Keratinocyte (primary cell): Measurements from ENCODE around the gene CAPN5. TPM values are rescaled to one million over a fixed set of nuclear protein-coding genes. Genes with fewer than 3 reads are reported as not detected.

Experiments
- DNase-seq: peaks from one replicate; pipeline ENCODE4 v3.0.0-alpha.2; 2011; ENCODE audit warnings: low read depth, missing footprints, low spot score
- FAIRE-seq: peaks from 2 replicates; lab custom pipeline; 2011; peaks lifted over from hg19 to GRCh38; lab: Jason Lieb, UNC
- H2AFZ ChIP-seq: 2 replicates; pipeline ENCODE4 v1.6.0; 2012; ENCODE audit warnings: low read length, control low read depth, inconsistent platforms; ENCODE audit not compliant: control insufficient read depth
- H3K27ac ChIP-seq: 2 replicates; pipeline ENCODE4 v1.5.1; 2011; ENCODE audit warnings: low read length; ENCODE audit not compliant: control insufficient read depth, insufficient read depth
- H3K27me3 ChIP-seq: 3 replicates; pipeline ENCODE4 v1.6.0; 2011; ENCODE audit warnings: low read length; ENCODE audit not compliant: control insufficient read depth, insufficient read depth; ENCODE audit errors: extremely low read depth
- H3K36me3 ChIP-seq, 2 experiments: 2 replicates in 1 of 2; 3 replicates in 1 of 2; pipeline ENCODE4 v1.5.1; 2011; ENCODE audit warnings: low read length in 2 of 2, mild to moderate bottlenecking in 1 of 2; ENCODE audit not compliant: control insufficient read depth in 2 of 2, insufficient read depth in 2 of 2; ENCODE audit errors: extremely low read depth in 1 of 2
- H3K4me1 ChIP-seq: 3 replicates; pipeline ENCODE4 v1.5.1; 2011; ENCODE audit warnings: low read length; ENCODE audit not compliant: control insufficient read depth, insufficient read depth; ENCODE audit errors: extremely low read depth
- H3K4me2 ChIP-seq: 3 replicates; pipeline ENCODE4 v1.6.0; 2011; ENCODE audit warnings: low read depth, low read length; ENCODE audit not compliant: control insufficient read depth, insufficient read depth; ENCODE audit errors: extremely low read depth
- H3K4me3 ChIP-seq, 3 experiments: fragments of 200-600 bp in 1 of 3; sonication (generic) in 1 of 3; 2 replicates in 2 of 3; 3 replicates in 1 of 3; pipeline ENCODE4 v1.5.1; 2011 to 2016; ENCODE audit warnings: low read length in 3 of 3, mild to moderate bottlenecking in 3 of 3, control low read depth in 2 of 3, inconsistent platforms in 1 of 3, low read depth in 1 of 3, mixed read lengths in 1 of 3, mixed run types in 1 of 3, moderate library complexity in 1 of 3; ENCODE audit not compliant: control insufficient read depth in 2 of 3, insufficient read depth in 2 of 3; ENCODE audit errors: extremely low read depth in 1 of 3
- H3K79me2 ChIP-seq: 2 replicates; pipeline ENCODE4 v1.6.0; 2012; ENCODE audit warnings: low read length; ENCODE audit not compliant: control insufficient read depth, insufficient read depth
- H3K9ac ChIP-seq: 3 replicates; pipeline ENCODE4 v1.6.0; 2011; ENCODE audit warnings: low read length; ENCODE audit not compliant: control insufficient read depth, insufficient read depth; ENCODE audit errors: extremely low read depth
- H3K9me1 ChIP-seq: 3 replicates; pipeline ENCODE4 v1.6.0; 2011; ENCODE audit warnings: low read length; ENCODE audit not compliant: control insufficient read depth, insufficient read depth; ENCODE audit errors: extremely low read depth
- H3K9me3 ChIP-seq: 2 replicates; pipeline ENCODE4 v1.5.1; 2012; ENCODE audit warnings: low read depth, low read length; ENCODE audit not compliant: control insufficient read depth
- H4K20me1 ChIP-seq: 3 replicates; pipeline ENCODE4 v1.6.0; 2011; ENCODE audit warnings: low read length; ENCODE audit not compliant: control insufficient read depth, insufficient read depth; ENCODE audit errors: extremely low read depth
- EZH2 ChIP-seq: IDR thresholded peaks from one replicate; pipeline ENCODE4 v1.6.1; 2012; ENCODE audit warnings: inconsistent platforms, mild to moderate bottlenecking, low read length, moderate library complexity
- dilution Hi-C: fragments of 300-500 bp; cut with MboI; formaldehyde crosslinking; loops from one replicate; pipeline ENCODE4 v1.7.0; 2020; ENCODE audit warnings: low sequenced_read_pairs; ENCODE audit not compliant: extremely low pct_ligation_motif_present
- polyA plus RNA-seq, 5 experiments: library from polyadenylated mRNA; depleted of rRNA in 3 of 5; stranded (reverse) in 3 of 5; stranded (forward) in 1 of 5; unstranded in 1 of 5; fragments of >200 nt; gene quantifications; 1 replicate in 1 of 5; 2 replicates in 3 of 5; 3 replicates in 1 of 5; pipeline versions ENCODE4 v1.2.1 to v1.2.3, GENCODE V29; 2011 to 2012; ENCODE audit warnings: missing spikeins in 2 of 5, low read depth in 1 of 5, low replicate concordance in 1 of 5
- TF ChIP-seq, protein P1 (sequence below), 3 experiments: IDR thresholded peaks in 1 of 3; conservative IDR thresholded peaks in 1 of 3; optimal IDR thresholded peaks in 1 of 3; 2 replicates in 2 of 3; 3 replicates in 1 of 3; pipeline versions ENCODE3 to v1.5.1; 2011; ENCODE audit warnings: low read length in 3 of 3, mild to moderate bottlenecking in 3 of 3, moderate library complexity in 2 of 3, control low read depth in 1 of 3, inconsistent platforms in 1 of 3; ENCODE audit not compliant: insufficient read depth in 2 of 3; ENCODE audit errors: extremely low read depth in 1 of 3

Gene CAPN5
- polyA plus RNA-seq, 1 donor (not counting 4 experiments of a cell fraction or from before 2014, with no cell fraction given): 1.2 TPM

DNA sequence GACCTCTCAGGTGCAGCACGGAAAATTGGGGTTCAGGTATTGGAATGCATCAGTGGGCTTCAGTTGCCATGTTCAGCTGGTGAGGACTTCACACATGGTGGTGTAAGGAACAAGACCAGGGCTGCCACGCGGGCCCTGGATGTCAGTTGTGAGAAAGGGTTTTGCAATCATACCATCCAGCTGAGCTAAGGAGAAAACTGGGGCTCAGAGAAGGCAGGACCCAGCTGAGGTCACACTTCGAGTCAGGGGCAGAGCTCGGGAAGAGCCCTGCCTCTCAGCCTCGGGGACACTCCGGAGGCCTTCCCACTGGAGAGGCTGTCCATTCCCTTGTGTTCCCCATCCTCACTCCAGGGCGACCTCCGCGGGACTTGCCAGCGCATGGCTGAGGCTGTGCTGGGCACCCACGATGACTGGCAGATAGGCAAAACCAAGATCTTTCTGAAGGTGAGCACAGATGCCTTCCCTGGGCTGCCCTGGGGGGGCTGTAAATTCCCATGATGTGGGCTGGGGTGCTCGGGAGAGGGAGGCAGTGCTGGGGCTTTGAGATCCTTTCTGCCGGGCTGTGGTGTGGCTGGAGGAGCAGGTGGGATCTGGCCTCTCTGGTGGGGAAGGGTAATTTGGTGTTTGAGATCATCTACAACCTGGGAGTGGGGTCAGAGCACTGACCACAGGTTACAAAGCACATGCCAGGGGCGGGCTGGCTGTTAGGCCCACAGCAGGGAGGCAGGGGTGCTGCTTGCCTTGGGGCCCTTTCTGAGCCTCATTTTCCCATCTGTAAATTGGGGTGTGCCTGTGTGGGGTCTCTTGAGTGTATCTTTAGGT, 108.5 kb downstream of the CAPN5 start:
- FAIRE-seq: no peak

More for the DNA sequence above, 108.5 kb downstream of the CAPN5 start:
- Histone ChIP-seq H3K27me3 (no peaks in the 10 kb centered on the region), H3K79me2 (no peaks in the 10 kb centered on the region), H3K27ac (no peak overlapping the region), H4K20me1 (no peaks in the 10 kb centered on the region), H3K4me1 (no peaks in the 10 kb centered on the region), H3K9me3 (no peaks in the 10 kb centered on the region), H3K9me1 (no peaks in the 10 kb centered on the region), H2AFZ (no peak overlapping the region), H3K36me3 (no peaks in the 10 kb centered on the region), H3K4me3 (no peak overlapping the region), H3K4me2 (no peak overlapping the region), H3K9ac (no peak overlapping the region)
- dilution Hi-C loops: no loop called here
- TF ChIP-seq, protein P1, sequence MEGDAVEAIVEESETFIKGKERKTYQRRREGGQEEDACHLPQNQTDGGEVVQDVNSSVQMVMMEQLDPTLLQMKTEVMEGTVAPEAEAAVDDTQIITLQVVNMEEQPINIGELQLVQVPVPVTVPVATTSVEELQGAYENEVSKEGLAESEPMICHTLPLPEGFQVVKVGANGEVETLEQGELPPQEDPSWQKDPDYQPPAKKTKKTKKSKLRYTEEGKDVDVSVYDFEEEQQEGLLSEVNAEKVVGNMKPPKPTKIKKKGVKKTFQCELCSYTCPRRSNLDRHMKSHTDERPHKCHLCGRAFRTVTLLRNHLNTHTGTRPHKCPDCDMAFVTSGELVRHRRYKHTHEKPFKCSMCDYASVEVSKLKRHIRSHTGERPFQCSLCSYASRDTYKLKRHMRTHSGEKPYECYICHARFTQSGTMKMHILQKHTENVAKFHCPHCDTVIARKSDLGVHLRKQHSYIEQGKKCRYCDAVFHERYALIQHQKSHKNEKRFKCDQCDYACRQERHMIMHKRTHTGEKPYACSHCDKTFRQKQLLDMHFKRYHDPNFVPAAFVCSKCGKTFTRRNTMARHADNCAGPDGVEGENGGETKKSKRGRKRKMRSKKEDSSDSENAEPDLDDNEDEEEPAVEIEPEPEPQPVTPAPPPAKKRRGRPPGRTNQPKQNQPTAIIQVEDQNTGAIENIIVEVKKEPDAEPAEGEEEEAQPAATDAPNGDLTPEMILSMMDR (optimal IDR thresholded peaks at IDR 0.05 in 1 of 3, IDR thresholded peaks at IDR 0.05 in 1 of 3, conservative IDR thresholded peaks at IDR 0.05 in 1 of 3; ENCODE audit: extremely low read depth in 1 of 3, insufficient read depth in 2 of 3, low read length in 3 of 3): no peak
- TF ChIP-seq EZH2: no peak
- DNase-seq: no peak

Other genes with a start within 250 kb of the CAPN5 start
- 25.5 to 55.0 TPM (median 36.1 TPM) in 3 replicates for gene ACER3, start 206.1 kb upstream of the CAPN5 start, polyA plus RNA-seq
- not detected in 3 replicates for gene B3GNT6, start 32.6 kb upstream of the CAPN5 start, polyA plus RNA-seq
- gene OMP, start 35.9 kb downstream of the CAPN5 start, polyA plus RNA-seq: not detected in 3 replicates
- 0.75 to 1.1 TPM (median 0.91 TPM) in 3 replicates for gene MYO7A, start 61.3 kb downstream of the CAPN5 start, polyA plus RNA-seq
- gene GDPD4, start 234.7 kb downstream of the CAPN5 start, polyA plus RNA-seq: not detected in 3 replicates